Iris pigment epithelial cell (primary cell): ENCODE measurements around the gene TAS2R16.
"Not testable (repeated sequence)": the region's sequence is repeated elsewhere in the genome, so short reads cannot be mapped to it uniquely, and the experiment has no call there.

Experiments
- DNase-seq: peaks from one replicate; pipeline ENCODE4 v3.0.0-alpha.2; 2011; ENCODE audit warnings: low read depth

TAS2R16 gene

GRCh38 chr7:122972056-122972455, 23.4 kb downstream of the TAS2R16 start:
- no peak for DNase-seq

DNA sequence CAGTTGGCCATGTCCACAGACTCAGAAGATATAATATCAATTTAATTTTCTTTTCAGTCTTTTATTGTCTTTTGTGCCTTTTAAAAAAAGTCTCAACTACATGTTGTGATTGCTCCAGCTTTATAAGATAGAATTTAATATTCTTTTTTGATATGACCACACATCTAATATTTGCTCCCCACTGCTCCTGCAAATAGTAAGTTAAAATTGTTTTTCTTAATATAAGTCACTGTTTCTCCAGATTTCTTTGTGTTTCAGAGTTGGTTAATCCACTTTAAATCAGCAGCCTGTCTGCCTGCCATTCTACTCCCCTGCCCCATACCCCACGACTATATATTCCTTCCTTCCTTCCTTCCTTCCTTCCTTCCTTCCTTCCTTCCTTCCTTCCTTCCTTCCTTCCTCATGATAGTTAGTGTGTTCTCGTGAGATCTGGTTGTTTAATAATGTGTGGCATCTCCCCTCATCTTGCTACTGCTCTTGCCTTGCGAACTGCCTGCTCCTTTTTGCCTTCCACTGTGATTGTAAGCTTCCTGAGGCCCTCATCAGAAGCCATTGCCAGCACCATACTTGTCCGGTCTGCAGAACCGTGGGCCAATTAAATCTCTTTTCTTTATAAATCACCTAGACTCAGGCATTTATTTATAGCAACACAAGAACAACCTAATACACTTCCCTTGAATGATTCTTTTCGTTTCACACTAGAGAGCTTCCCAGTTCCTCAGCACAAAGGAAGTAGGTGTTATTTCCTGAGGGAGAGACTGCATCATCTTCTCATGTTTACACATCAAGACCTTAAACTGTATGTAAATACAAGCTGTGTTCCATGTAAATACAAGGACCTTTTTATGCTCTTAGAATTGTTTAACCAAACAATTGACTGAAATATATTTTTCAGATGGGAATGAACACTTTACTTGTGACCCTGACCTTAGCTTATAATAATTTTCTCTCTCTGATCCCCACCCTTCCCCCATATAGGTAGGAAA, 24.5 kb downstream of the TAS2R16 start:
- DNase-seq, result no peak

DNA sequence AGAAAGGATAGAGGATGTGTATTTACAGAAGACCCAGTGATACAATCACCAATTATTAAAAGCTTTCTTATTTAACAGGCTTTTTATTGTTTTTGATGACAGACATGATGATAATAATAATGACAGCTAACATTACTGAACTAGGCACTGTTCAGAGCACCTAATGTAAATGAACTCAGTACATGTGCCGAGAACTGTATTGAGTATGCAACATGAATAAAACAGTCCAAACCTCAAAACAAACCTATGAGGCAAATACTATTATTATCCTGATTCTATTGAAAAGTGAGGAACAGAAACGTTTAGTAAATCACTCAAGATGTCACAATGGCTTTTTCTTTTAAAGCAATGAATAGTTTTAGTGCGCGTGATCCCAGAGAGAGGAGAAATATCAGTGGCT, 27.1 kb downstream of the TAS2R16 start:
- no peak for DNase-seq

GRCh38 chr7:122965306-122965705, 30.2 kb downstream of the TAS2R16 start:
- DNase-seq, result no peak

GRCh38 chr7:122953678-122954077, 41.8 kb downstream of the TAS2R16 start:
- not testable (repeated sequence) for DNase-seq

- DNase-seq, result no peak
These were observed 44.5 kb downstream of the TAS2R16 start for GRCh38 chr7:122951006-122951405.

GRCh38 chr7:122949186-122949585, 46.3 kb downstream of the TAS2R16 start:
- DNase-seq, result no peak
